ENCODE data around the gene AP1M1.

AP1M1 gene

DNA sequence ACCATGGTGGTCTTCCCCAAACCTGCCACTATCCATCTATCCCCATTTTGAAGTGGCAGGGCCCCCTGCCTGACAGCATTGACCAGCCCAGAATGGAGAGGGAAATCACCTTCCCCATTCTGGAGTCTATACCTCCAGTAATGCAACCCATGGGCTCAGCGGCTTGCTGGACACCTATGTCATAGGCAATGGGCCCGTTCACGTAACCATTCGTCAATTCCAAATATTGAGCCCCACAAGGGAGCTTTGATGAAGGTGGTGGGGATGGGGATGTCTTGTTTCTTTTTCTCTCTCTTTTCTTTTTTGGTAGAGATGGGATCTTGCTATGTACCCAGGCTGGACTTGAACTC lies 63.1 kb downstream of the AP1M1 start:
- H3K27ac ChIP-seq: peak overlapping the region; percentile 62; the same call in 1 of the 2 replicates
- TF ChIP-seq, protein P1, sequence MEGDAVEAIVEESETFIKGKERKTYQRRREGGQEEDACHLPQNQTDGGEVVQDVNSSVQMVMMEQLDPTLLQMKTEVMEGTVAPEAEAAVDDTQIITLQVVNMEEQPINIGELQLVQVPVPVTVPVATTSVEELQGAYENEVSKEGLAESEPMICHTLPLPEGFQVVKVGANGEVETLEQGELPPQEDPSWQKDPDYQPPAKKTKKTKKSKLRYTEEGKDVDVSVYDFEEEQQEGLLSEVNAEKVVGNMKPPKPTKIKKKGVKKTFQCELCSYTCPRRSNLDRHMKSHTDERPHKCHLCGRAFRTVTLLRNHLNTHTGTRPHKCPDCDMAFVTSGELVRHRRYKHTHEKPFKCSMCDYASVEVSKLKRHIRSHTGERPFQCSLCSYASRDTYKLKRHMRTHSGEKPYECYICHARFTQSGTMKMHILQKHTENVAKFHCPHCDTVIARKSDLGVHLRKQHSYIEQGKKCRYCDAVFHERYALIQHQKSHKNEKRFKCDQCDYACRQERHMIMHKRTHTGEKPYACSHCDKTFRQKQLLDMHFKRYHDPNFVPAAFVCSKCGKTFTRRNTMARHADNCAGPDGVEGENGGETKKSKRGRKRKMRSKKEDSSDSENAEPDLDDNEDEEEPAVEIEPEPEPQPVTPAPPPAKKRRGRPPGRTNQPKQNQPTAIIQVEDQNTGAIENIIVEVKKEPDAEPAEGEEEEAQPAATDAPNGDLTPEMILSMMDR (conservative IDR thresholded peaks at IDR 0.05): no peak

DNA sequence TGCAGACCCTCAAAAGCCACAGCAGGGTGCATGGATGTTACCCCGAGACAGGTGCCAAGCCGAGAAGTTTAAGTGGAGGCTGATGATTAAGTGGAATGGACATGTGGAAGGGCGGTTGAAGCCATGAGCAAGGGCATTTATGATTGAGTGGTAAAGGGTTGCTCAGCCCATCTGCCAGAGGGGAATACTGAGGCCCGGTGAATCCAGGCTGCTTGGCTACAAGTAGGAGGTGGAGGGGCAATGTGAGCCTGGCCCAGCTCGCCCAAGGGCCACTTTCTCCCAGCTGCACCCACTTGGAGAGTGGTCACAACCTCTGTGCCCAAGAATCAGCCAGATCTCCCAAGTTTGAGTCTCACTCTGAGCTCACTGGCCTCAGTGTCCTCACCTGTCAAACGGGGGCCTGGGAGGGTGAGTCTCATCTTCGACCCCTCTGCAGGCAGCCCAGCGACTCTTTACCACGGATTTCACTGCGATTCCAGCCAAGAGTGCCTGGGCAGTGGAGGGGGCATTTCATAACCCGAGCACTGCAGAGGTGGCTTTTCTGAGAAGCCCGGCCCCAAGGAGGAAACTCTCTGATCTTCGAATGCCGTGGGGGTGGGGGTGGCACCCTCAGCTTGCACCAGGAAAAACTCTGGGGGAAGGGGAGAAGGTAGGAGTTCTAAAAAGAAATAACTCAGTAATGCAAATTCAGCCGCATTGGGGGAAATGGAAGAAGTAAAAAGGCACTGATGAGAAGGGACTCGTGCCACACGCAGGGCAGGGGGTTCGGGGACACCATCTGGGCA lies 64.1 kb downstream of the AP1M1 start:
- TF ChIP-seq, protein P1 (conservative IDR thresholded peaks at IDR 0.05): no peak
- peak overlapping the region; percentile 62; the same call in 1 of the 2 replicates for H3K27ac ChIP-seq

DNA sequence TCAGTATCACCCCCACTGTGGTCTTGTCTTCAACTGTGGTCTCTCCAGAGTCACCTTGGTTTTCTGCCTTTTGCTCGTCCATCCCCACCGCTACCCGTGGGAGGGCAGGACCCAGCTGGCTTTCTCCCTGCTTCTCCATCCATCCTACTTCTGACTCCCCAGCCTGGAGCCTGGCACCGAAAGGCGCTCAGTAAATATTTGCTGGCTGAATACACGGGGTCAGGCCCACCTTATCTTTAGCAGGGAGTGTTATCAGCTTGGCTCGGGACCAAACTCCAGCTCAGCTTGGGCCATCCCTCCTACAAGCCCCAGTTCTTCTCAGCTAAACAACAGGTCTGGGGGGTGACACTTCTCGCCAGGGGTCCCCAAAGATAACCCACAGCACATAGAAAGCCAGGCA lies 64.9 kb downstream of the AP1M1 start:
- TF ChIP-seq, protein P1 (conservative IDR thresholded peaks at IDR 0.05): no peak
- peak overlapping the region; percentile 62; the same call in 1 of the 2 replicates for H3K27ac ChIP-seq

DNA sequence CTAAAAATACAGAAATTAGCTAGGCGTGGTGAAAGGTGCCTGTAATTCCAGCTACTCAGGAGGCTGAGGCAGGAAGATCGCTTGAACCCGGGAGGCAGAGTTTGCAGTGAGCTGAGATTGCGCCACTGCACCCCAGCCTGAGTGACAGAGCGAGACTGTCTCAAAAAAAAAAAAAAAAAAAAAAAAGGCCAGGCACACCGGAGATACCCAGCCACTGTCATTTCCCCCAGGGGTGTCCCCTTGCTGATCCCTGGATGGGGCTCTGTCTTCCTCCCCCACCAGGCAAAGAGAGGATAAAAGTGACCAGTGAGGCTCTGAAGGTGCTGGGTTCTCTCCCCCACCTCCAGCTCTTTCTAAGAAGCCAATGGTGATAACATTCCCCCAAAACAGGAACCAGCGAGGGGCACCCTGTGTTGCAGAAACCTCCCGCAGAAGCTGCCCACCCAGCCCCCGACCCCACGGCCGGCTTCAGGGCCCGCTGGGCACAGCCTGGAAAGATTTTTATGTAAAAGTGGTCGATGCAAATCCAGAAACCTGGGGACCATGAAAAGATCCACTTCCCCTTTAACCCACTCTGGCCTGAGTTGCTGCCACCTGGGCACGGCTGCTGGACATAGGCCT lies 65.5 kb downstream of the AP1M1 start:
- TF ChIP-seq, protein P1 (conservative IDR thresholded peaks at IDR 0.05): no peak
- H3K27ac ChIP-seq: peak overlapping the region; percentile 62; the same call in 1 of the 2 replicates

DNA sequence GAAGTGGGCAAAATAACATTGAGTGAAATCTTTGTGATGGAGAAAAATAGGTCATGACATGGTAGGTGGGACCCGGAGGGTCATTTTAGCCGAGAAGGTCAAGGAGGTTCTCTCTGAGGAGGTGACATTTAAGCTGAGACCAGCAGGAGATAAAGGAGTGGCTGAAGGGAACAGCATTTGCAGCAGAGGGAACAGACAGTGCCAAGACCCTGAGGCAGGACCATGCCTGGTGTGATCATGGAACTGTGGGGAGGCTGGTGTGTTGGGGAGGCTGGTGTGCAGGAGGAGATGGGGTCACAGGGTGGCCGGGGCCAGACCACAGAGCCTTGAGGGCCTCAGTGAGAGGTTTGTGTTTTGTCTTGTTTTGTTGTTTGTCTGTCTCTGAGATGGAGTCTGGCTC lies 67.5 kb downstream of the AP1M1 start:
- no peak overlapping the region for H3K27ac ChIP-seq
- TF ChIP-seq, protein P1 (conservative IDR thresholded peaks at IDR 0.05): no peak

DNA sequence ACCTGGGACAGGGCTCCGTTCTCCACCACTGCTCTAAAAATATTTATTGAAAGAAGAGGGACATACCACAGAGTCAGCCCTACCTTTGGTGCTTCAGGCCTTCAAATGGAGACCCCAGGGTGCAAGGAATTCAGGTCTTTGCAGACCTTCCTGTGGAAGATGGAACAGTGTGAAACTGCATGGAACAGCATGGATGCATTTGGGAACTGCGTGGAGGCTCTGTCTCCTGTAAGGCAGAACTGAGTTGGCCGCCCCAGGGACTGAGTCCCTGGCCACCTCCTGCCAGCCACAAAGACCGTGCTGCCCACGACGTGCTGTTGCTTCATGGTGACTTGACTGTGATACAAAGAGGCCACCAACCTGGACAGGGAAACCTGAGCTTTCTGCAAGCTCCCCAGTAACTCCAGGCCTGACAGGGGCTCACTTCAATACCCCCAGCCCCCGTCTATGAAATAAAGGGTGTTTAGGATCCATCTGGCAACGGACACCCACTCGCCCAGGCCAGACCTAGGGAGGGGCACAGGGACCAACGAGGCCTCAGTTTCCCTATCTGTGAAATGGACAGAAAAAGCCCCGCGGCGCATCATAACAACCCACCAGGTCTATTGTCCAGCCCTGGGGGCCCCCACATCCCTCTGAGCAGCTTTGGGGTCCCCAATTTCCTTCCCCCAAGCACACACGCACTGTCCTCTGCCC lies 68.3 kb downstream of the AP1M1 start:
- no peak overlapping the region for H3K27ac ChIP-seq
- TF ChIP-seq, protein P1 (conservative IDR thresholded peaks at IDR 0.05): no peak

DNA sequence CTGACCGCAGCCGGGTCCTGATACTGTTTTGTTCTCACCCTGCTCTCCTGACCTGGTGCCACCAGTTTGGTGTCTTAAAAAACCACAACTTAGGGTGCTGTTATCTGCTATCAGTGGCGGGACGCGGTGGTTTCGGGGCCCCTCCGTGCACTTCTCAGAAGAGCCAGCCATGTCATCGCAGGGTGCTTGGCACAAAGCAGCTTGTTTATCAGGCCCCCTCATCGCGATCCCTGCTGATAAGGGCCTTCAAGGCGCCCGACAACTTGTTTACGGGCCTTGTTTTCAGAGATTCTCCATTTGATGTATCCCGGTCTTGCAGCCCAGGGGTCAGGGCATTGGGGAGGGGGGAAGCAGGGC lies 68.9 kb downstream of the AP1M1 start:
- H3K27ac ChIP-seq: no peak overlapping the region
- TF ChIP-seq, protein P1 (conservative IDR thresholded peaks at IDR 0.05): no peak

Data from VCaP (cell line).